Astrocyte (in vitro differentiated cells and primary cell): Measurements from ENCODE around the gene ELFN2. TPM values are rescaled to one million over a fixed set of nuclear protein-coding genes. Genes with fewer than 3 reads are reported as not detected.

Experiments used
- DNase-seq: peaks from one replicate; pipeline ENCODE4 v3.0.0-alpha.2; 2010; ENCODE audit warnings: low read depth
- FAIRE-seq: peaks from 2 replicates; lab custom pipeline; 2011; peaks lifted over from hg19 to GRCh38; lab: Jason Lieb, UNC
- H2AFZ ChIP-seq: 2 replicates; pipeline ENCODE4 v1.6.0; 2012; ENCODE audit warnings: low read depth, low read length, inconsistent platforms
- H3K27ac ChIP-seq: 2 replicates; pipeline ENCODE4 v1.5.1; 2011; ENCODE audit warnings: low read depth, low read length, inconsistent platforms
- H3K27me3 ChIP-seq: 2 replicates; pipeline ENCODE4 v1.6.0; 2011; ENCODE audit warnings: low read length, inconsistent platforms; ENCODE audit not compliant: insufficient read depth
- H3K36me3 ChIP-seq: 2 replicates; pipeline ENCODE4 v1.5.1; 2011; ENCODE audit warnings: low read length, inconsistent platforms; ENCODE audit not compliant: insufficient read depth
- H3K4me1 ChIP-seq: 2 replicates; pipeline ENCODE4 v1.5.1; 2011; ENCODE audit warnings: low read length, inconsistent platforms; ENCODE audit not compliant: insufficient read depth
- H3K4me2 ChIP-seq: 2 replicates; pipeline ENCODE4 v1.6.0; 2012; ENCODE audit warnings: low read length, inconsistent platforms
- H3K4me3 ChIP-seq: 2 replicates; pipeline ENCODE4 v1.5.1; 2011; ENCODE audit warnings: low read depth, mild to moderate bottlenecking, low read length, inconsistent platforms; ENCODE audit not compliant: insufficient read depth
- H3K79me2 ChIP-seq: 2 replicates; pipeline ENCODE4 v1.6.0; 2012; ENCODE audit warnings: mild to moderate bottlenecking, low read length, inconsistent platforms; ENCODE audit not compliant: insufficient read depth
- H3K9ac ChIP-seq: 2 replicates; pipeline ENCODE4 v1.6.0; 2012; ENCODE audit warnings: mild to moderate bottlenecking, low read length, inconsistent platforms
- H3K9me3 ChIP-seq: 2 replicates; pipeline ENCODE4 v1.5.1; 2012; ENCODE audit warnings: low read depth, mild to moderate bottlenecking, low read length, inconsistent platforms; ENCODE audit not compliant: insufficient read depth
- H4K20me1 ChIP-seq: 2 replicates; pipeline ENCODE4 v1.6.0; 2012; ENCODE audit warnings: low read length, inconsistent platforms; ENCODE audit not compliant: insufficient read depth
- H3K27ac Mint-ChIP-seq: one replicate; pipeline ENCODE4 v1.8.0; 2021; ENCODE audit warnings: mild to moderate bottlenecking, mixed read lengths; ENCODE audit not compliant: unreplicated experiment
- H3K27me3 Mint-ChIP-seq: one replicate; pipeline ENCODE4 v1.8.0; 2021; ENCODE audit warnings: low read depth, mixed read lengths; ENCODE audit not compliant: unreplicated experiment
- H3K36me3 Mint-ChIP-seq: one replicate; pipeline ENCODE4 v1.8.0; 2021; ENCODE audit warnings: low read depth, mixed read lengths; ENCODE audit not compliant: unreplicated experiment
- H3K4me1 Mint-ChIP-seq: one replicate; pipeline ENCODE4 v1.8.0; 2021; ENCODE audit warnings: low read depth, mixed read lengths; ENCODE audit not compliant: unreplicated experiment
- H3K4me3 Mint-ChIP-seq: one replicate; pipeline ENCODE4 v1.8.0; 2021; ENCODE audit warnings: mild to moderate bottlenecking, moderate library complexity, mixed read lengths; ENCODE audit not compliant: unreplicated experiment
- H3K9me3 Mint-ChIP-seq: one replicate; pipeline ENCODE4 v1.8.0; 2021; ENCODE audit warnings: mild to moderate bottlenecking, mixed read lengths; ENCODE audit not compliant: unreplicated experiment
- CTCF ChIP-seq: IDR thresholded peaks from 2 replicates; pipeline ENCODE4 v1.5.1; 2011; ENCODE audit warnings: low read depth, mild to moderate bottlenecking, inconsistent platforms, low read length, moderate library complexity; ENCODE audit not compliant: insufficient read depth
- EZH2 ChIP-seq: IDR thresholded peaks from 2 replicates; pipeline ENCODE4 v1.6.1; 2012; ENCODE audit warnings: mild to moderate bottlenecking, low read length, inconsistent platforms; ENCODE audit not compliant: insufficient read depth
- total RNA-seq: library from RNA; stranded (reverse); gene quantifications from 2 replicates; pipeline ENCODE4 v1.2.1, GENCODE V29; 2021

The ELFN2 gene
- total RNA-seq, 1 donor from 2014 or later: 2.8 TPM

DNA sequence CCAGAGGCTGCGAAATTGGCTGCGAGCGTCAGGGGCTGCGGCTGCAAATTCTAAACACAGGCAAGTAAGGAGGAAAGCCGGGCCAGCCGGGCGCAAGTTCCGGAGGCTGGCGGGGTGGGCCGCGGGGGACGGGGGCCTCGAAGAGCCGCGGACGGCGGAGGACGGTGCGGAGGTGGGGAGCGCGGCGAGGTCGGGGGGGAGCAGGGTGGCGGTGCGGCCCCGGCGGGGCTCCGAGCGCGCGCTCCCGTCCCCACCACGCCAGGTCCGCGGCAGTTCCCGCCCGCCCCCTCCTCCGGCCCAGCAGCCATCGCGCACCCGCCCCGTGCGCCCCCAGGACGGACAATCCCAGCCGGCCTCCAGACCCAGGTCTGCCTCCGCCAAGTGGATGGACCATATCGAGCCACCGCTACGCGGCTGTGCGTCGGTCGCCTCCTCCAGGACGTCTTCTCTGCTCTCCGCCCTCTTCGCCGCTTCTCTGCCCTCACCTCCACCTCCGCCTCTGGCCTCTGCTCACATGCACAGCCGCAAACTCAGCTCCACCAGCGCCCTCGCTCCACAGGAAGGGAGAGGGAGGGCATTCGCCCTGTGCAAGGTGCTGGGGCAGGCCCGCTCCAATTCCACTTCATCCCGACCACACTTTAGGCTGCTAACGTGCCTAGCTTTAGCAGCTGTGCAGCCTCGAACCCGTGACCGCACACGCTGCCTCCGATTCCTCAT, 7.2 kb downstream of the ELFN2 start:
- peak overlapping the region; percentile 73 for H2AFZ ChIP-seq
- FAIRE-seq (no peak), DNase-seq (peak; percentile 14)
- H4K20me1 ChIP-seq: peaks cover 49% of the 10 kb centered on the region
- no peak overlapping the region for H3K27ac ChIP-seq
- no peak overlapping the region for H3K9ac ChIP-seq
- Mint-ChIP-seq H3K27ac (peak overlapping the region; percentile 29), H3K36me3 (peaks cover 2% of the 10 kb centered on the region), H3K9me3 (peaks cover 2% of the 10 kb centered on the region), H3K4me3 (peak overlapping the region; percentile 90), H3K27me3 (peaks cover 66% of the 10 kb centered on the region), H3K4me1 (peaks cover 7% of the 10 kb centered on the region)
- peaks cover 18% of the 10 kb centered on the region for H3K27me3 ChIP-seq
- TF ChIP-seq CTCF (no peak), EZH2 (peak; percentile 25)
- H3K4me3 ChIP-seq: peak overlapping the region; percentile 25
- H3K36me3 ChIP-seq: no peaks in the 10 kb centered on the region
- peak overlapping the region; percentile 93 for H3K4me2 ChIP-seq
- no peaks in the 10 kb centered on the region for H3K79me2 ChIP-seq
- H3K9me3 ChIP-seq: no peaks in the 10 kb centered on the region
- H3K4me1 ChIP-seq: peaks cover 8% of the 10 kb centered on the region

DNA sequence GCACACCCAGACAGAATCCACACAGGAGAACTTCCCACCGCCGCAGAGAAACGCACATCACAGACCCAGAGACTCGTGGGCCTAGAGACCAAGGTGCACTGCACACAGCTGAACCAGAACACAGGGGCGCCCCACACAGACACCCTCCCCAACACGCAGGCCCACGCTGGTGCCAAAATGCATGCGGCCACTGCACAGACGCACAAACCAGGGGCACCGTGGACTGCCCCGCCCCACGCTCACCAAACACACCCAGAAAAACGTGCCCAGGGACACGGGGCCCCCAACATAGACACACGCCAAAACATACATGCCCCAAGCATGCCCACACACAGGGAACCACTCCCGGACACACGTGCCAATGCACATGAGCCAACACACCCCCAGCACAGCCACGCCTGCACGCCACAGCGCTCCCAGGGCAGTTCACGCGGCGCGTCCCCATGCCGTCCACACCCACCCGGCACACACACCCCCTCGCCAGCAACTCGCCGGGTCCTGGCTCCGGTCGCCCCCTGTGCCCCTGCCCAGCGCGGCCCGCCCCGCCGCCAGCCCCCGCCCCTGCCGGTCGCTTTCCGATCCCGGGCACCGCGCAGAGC, 7.8 kb downstream of the ELFN2 start:
- Histone ChIP-seq H3K4me3 (no peak overlapping the region), H3K27ac (no peak overlapping the region), H3K79me2 (no peaks in the 10 kb centered on the region), H3K9me3 (no peaks in the 10 kb centered on the region), H3K27me3 (peaks cover 15% of the 10 kb centered on the region), H3K4me2 (peak overlapping the region; percentile 93), H2AFZ (no peak overlapping the region), H3K9ac (no peak overlapping the region), H4K20me1 (peaks cover 52% of the 10 kb centered on the region), H3K36me3 (no peaks in the 10 kb centered on the region), H3K4me1 (peaks cover 8% of the 10 kb centered on the region)
- Mint-ChIP-seq H3K27ac (no peak overlapping the region), H3K9me3 (peaks cover 2% of the 10 kb centered on the region), H3K4me1 (peaks cover 7% of the 10 kb centered on the region), H3K36me3 (peaks cover 4% of the 10 kb centered on the region), H3K27me3 (peaks cover 66% of the 10 kb centered on the region), H3K4me3 (peak overlapping the region; percentile 83)
- DNase-seq (no peak), FAIRE-seq (no peak)
- no peak for TF ChIP-seq CTCF
- TF ChIP-seq EZH2: peak; percentile 47
